ENCODE measurements around the gene HIPK4. TPM values are rescaled to one million over a fixed set of nuclear protein-coding genes. Genes with fewer than 3 reads are reported as not detected.
A peak's percentile ranks its signal among the peaks of the same experiment; 100 is the strongest.

The HIPK4 gene
- total and polyA plus RNA-seq, 2 donors from 2014 or later = 0.09 TPM; not detected in 1

DNA sequence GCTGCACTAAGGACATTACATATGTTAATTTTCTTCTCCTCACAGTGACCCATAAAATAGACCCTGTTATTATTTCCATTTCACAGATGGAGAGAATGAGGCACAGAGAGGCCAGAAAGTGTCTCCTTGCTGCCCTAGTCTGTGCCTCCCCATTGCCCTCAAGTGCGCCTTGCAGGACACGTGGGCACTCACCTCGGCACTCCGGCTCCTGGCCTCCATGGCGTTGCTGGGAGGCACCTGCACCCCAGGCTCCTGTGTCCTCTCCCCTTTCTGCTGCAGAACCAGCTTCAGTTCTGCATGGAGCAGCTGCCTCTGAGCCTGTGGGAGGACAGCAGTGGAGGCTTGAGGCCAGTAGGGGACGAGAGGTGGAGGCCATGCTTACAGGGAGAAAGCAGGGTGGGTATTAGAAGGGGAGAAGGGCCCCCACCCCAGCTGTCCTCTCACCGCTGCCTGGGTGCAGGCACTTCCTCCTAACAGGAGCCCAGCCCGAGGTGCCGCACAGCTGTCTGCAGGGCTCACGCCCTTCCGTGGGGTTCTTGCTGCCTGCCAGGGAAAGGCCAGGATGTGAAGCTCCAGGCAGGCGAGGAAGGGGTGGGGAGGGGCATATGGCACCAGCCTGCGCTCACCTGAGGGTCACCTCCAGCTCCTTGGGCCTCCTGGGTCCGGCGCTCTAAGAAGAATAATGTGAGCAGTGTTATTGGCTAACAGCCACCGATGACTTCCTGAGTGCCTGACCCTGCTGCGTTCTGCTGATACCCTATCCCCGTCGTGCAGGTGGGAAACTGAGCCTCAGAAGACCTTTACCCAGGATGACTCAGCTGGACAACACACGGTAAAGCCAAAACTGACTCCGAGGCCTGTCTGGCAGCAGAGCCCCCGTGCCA, 18.0 kb upstream of the HIPK4 start:
- Histone ChIP-seq H3K4me1 (ENCODE audit: control insufficient read depth in 2 of 3, insufficient read depth in 2 of 3, low read depth in 1 of 3, low read length in 3 of 3) (peaks cover 0 to 4% (median 0%) of the 10 kb centered on the region in 3 donors), H3K27ac (ENCODE audit: low read depth in 2 of 2, low read length in 2 of 2) (no peak overlapping the region), H3K27me3 (ENCODE audit: control insufficient read depth, insufficient read depth, low read length) (no peaks in the 10 kb centered on the region), H3K9me3 (ENCODE audit: control insufficient read depth in 2 of 3, insufficient read depth in 1 of 3, low read length in 3 of 3) (no peaks in the 10 kb centered on the region), H3K4me3 (ENCODE audit: low read length in 3 of 3) (no peak overlapping the region), H3K9ac (ENCODE audit: low read length in 3 of 3) (no peak overlapping the region), H3K36me3 (ENCODE audit: control insufficient read depth in 2 of 3, insufficient read depth in 3 of 3, low read length in 3 of 3) (no peaks in the 10 kb centered on the region)
- FAIRE-seq (no peak), DNase-seq (no peak)
- TF ChIP-seq, protein P1, sequence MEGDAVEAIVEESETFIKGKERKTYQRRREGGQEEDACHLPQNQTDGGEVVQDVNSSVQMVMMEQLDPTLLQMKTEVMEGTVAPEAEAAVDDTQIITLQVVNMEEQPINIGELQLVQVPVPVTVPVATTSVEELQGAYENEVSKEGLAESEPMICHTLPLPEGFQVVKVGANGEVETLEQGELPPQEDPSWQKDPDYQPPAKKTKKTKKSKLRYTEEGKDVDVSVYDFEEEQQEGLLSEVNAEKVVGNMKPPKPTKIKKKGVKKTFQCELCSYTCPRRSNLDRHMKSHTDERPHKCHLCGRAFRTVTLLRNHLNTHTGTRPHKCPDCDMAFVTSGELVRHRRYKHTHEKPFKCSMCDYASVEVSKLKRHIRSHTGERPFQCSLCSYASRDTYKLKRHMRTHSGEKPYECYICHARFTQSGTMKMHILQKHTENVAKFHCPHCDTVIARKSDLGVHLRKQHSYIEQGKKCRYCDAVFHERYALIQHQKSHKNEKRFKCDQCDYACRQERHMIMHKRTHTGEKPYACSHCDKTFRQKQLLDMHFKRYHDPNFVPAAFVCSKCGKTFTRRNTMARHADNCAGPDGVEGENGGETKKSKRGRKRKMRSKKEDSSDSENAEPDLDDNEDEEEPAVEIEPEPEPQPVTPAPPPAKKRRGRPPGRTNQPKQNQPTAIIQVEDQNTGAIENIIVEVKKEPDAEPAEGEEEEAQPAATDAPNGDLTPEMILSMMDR (IDR thresholded peaks at IDR 0.05; ENCODE audit: borderline replicate concordance, extremely low read depth, insufficient read depth) = no peak
- intact Hi-C loops (cut with DNase I) = no loop called here

DNA sequence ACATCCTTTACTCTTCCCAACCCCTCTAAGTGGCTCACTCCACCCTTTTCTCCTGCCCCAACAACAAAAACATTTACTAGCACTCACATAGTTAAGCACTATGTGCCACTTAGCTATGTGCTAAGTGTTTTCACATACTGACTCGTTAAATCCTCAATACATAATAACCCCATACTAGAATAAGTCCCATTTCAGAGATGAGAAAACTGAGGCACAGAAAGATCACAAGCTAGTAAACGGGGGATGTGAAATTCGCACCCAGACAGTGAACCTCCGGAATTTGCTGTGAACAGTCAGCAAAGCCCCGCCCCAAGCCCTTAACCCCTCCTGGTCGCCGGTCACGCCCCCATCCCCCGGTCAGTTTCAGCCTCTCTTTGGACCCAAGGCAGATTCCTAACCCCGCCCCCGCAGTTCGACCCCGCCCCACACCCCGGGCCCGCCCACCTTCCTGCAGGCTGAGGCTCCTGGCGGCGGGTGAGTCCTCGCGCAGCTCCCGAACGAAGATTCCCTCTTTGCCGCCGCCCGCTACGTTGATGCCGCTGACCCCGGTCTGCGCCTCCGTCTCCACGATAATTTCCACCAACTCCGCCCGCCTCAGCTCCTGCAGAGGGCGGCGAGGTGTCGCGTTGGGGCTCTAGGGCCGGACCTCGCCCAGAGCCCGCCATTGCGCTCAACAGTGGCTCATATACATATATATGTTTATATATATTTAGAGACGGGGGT, 13.4 kb upstream of the HIPK4 start:
- H3K9ac ChIP-seq (ENCODE audit: low read length in 3 of 3) = peak overlapping the region; percentile 6 to 60 (median 46)
- no peak for FAIRE-seq

DNA sequence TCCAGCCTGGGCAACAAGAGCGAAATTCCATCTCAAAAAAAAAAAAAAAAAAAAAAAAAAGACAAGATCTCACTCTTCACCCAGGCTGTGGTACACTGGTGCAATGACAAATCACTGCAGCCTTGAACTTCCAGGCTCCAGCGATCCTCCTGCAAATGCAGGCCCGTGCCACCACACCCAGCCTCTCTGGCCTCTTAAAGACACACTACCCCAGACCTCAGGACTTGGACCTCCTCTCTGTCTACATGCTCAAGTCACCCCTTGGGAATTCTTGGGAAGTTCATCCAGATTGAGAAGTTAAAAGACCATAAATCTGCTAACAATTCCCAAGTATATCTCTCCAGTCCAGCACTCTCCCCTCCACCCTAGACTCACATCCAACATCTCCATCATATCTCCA, 10.6 kb upstream of the HIPK4 start:
- DNase-seq (no peak), FAIRE-seq (no peak)
- intact Hi-C loops (cut with DNase I) = no loop called here
- Histone ChIP-seq H3K27ac (ENCODE audit: low read depth in 2 of 2, low read length in 2 of 2) (no peak overlapping the region), H3K27me3 (ENCODE audit: control insufficient read depth, insufficient read depth, low read length) (no peaks in the 10 kb centered on the region), H3K36me3 (ENCODE audit: control insufficient read depth in 2 of 3, insufficient read depth in 3 of 3, low read length in 3 of 3) (no peaks in the 10 kb centered on the region), H3K9me3 (ENCODE audit: control insufficient read depth in 2 of 3, insufficient read depth in 1 of 3, low read length in 3 of 3) (no peaks in the 10 kb centered on the region), H3K4me3 (ENCODE audit: low read length in 3 of 3) (no peak overlapping the region), H3K9ac (ENCODE audit: low read length in 3 of 3) (no peak overlapping the region), H3K4me1 (ENCODE audit: control insufficient read depth in 2 of 3, insufficient read depth in 2 of 3, low read depth in 1 of 3, low read length in 3 of 3) (peaks cover 0 to 2% (median 0%) of the 10 kb centered on the region in 3 donors)
- TF ChIP-seq, protein P1 (IDR thresholded peaks at IDR 0.05; ENCODE audit: borderline replicate concordance, extremely low read depth, insufficient read depth) = no peak

More for the DNA sequence above, 13.4 kb upstream of the HIPK4 start:
- DNase-seq = peak; percentile 89 to 98 (median 96)
- H3K4me1 ChIP-seq (ENCODE audit: control insufficient read depth in 2 of 3, insufficient read depth in 2 of 3, low read depth in 1 of 3, low read length in 3 of 3) = peaks cover 0 to 2% (median 0%) of the 10 kb centered on the region in 3 donors
- intact Hi-C loops (cut with DNase I) = no loop called here
- H3K27ac ChIP-seq (ENCODE audit: low read depth in 2 of 2, low read length in 2 of 2) = peak overlapping the region; percentile 67 to 69
- no peaks in the 10 kb centered on the region for H3K36me3 ChIP-seq (ENCODE audit: control insufficient read depth in 2 of 3, insufficient read depth in 3 of 3, low read length in 3 of 3)
- no peaks in the 10 kb centered on the region for H3K27me3 ChIP-seq (ENCODE audit: control insufficient read depth, insufficient read depth, low read length)
- TF ChIP-seq, protein P1 (IDR thresholded peaks at IDR 0.05; ENCODE audit: borderline replicate concordance, extremely low read depth, insufficient read depth) = no peak
- H3K4me3 ChIP-seq (ENCODE audit: low read length in 3 of 3) = peak overlapping the region; percentile 28 to 66 (median 63)
- no peaks in the 10 kb centered on the region for H3K9me3 ChIP-seq (ENCODE audit: control insufficient read depth in 2 of 3, insufficient read depth in 1 of 3, low read length in 3 of 3)

All from kidney (tissue), 14 donors.